Astrocyte of the spinal cord (primary cell): ENCODE results near the gene ALDH1A2.
A peak's percentile ranks its signal among the peaks of the same experiment; 100 is the strongest.
"Not testable (repeated sequence)": the region's sequence is repeated elsewhere in the genome, so short reads cannot be mapped to it uniquely, and the experiment has no call there.

ENCODE experiments used
- DNase-seq: peaks from one replicate; pipeline ENCODE4 v3.0.0; 2011; ENCODE audit warnings: low read depth, low spot score
- H3K4me3 ChIP-seq: 2 replicates; pipeline ENCODE4 v1.5.1; 2011; ENCODE audit warnings: low read depth, mild to moderate bottlenecking, low read length, moderate library complexity
- in situ Hi-C: cut with HindIII; loops from 2 replicates; pipeline ENCODE4 v1.10.0; 2017; ENCODE audit warnings: low sequenced_read_pairs
- TF ChIP-seq, protein P1 (sequence below): IDR thresholded peaks from 2 replicates; pipeline ENCODE4 v1.5.1; 2012; ENCODE audit warnings: low read depth, mild to moderate bottlenecking, low read length, inconsistent platforms

The ALDH1A2 gene

DNA sequence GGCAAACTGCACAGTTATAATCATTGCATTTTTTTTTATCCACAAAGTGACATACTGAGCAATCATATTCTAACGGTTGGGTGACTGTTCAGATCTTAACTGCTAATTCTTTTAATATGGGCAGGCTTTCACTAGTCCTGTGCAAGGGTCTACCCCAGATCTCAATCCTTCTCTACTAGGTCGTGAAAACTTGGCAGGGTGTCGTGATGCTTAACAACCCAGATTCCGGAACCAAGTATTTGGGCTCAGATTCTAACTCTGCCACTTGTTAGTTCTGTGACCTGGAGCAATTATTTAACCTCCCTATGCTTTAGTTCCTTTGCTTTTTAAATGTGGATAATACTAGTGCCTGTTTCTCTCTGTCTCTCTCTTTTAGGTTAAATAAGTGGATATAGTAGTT, 16.4 kb upstream of the ALDH1A2 start:
- TF ChIP-seq, protein P1, sequence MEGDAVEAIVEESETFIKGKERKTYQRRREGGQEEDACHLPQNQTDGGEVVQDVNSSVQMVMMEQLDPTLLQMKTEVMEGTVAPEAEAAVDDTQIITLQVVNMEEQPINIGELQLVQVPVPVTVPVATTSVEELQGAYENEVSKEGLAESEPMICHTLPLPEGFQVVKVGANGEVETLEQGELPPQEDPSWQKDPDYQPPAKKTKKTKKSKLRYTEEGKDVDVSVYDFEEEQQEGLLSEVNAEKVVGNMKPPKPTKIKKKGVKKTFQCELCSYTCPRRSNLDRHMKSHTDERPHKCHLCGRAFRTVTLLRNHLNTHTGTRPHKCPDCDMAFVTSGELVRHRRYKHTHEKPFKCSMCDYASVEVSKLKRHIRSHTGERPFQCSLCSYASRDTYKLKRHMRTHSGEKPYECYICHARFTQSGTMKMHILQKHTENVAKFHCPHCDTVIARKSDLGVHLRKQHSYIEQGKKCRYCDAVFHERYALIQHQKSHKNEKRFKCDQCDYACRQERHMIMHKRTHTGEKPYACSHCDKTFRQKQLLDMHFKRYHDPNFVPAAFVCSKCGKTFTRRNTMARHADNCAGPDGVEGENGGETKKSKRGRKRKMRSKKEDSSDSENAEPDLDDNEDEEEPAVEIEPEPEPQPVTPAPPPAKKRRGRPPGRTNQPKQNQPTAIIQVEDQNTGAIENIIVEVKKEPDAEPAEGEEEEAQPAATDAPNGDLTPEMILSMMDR, result no peak
- no peak overlapping the region for H3K4me3 ChIP-seq
- DNase-seq, result no peak
- in situ Hi-C loops, result no loop called here

DNA sequence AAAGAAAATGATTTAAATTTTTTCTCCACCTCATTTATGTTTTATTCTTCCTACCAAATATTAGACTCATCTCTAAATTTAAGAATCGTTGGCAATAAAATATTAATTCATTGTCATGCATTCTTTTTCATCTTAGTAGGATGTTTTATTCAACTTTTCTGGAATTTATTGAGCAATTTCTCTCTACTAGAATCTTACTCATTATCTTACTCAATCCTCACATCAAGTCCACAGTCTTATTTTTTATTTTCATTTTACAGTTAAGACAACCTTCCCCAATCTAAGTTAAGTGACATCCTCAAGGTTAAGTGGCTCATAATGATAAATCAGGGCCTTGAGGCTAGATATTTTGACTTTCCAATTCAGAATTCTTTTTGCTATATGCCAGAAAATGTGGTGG, 15.9 kb upstream of the ALDH1A2 start:
- H3K4me3 ChIP-seq, result no peak overlapping the region
- in situ Hi-C loops, result no loop called here
- TF ChIP-seq, protein P1, result no peak
- DNase-seq, result no peak

- in situ Hi-C loops, DNase-seq: not testable (repeated sequence)
Measured at GRCh38 chr15:58080959-58081358, 15.4 kb upstream of the ALDH1A2 start.

GRCh38 chr15:58080398-58080797, 14.9 kb upstream of the ALDH1A2 start:
- DNase-seq, result no peak
- in situ Hi-C loops, result no loop called here
- no peak overlapping the region for H3K4me3 ChIP-seq
- TF ChIP-seq, protein P1, result no peak

More at GRCh38 chr15:58080959-58081358, 15.4 kb upstream of the ALDH1A2 start:
- not testable (repeated sequence) for H3K4me3 ChIP-seq

GRCh38 chr15:58078591-58078990, 13.1 kb upstream of the ALDH1A2 start:
- no peak overlapping the region for H3K4me3 ChIP-seq
- DNase-seq, result no peak
- in situ Hi-C loops, result no loop called here
- TF ChIP-seq, protein P1, result no peak

DNA sequence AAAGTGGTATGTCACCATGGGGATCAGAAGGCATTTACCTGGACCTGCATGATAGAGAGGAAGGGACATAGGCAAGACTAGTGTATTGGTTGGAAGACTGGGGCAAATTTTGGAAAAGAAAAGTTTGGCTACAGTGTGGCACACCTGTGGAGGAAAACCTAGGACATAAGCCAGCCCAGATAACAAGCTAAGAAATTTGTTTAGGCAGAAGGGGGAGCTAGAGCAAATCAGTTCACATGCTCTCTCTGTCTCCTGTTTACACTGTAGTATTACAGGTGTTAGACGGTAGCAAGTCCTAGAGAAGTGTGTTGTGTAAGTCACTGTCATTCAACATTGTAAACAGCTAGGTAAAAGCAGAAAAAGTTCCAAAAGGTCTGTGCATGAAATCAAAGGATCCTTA, 11.9 kb upstream of the ALDH1A2 start:
- DNase-seq, result no peak
- in situ Hi-C loops, result no loop called here
- TF ChIP-seq, protein P1, result peak; percentile 31
- no peak overlapping the region for H3K4me3 ChIP-seq

DNA sequence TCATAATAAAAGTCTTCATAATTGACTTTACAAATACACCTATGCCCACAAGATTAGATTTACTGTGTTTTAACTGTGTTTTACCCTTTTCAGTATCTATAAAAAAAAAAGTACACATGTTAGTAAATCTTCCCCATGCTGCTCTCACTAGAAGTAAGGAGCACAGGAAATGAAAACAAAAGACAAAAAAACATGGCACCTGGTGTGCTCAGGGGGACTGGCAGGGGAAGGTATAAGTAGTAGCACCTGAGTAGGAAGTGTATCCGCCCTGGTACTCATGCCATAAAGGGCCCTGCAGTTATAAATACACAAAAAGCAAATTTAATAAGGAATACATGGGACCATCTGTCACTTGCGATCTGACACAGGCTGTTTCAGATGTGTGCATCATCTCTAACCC, 8.9 kb upstream of the ALDH1A2 start:
- in situ Hi-C loops, result no loop called here
- no peak for DNase-seq
- H3K4me3 ChIP-seq, result no peak overlapping the region
- TF ChIP-seq, protein P1, result no peak
